OCI-LY3 (cell line): ENCODE data around the gene RBMS3.

ENCODE experiments used
- CTCF ChIP-seq: fragments of 200-600, 300-600 bp; sonication (generic); IDR thresholded peaks from 2 replicates; pipeline ENCODE4 v1.5.1; 2014; ENCODE audit warnings: antibody characterized with exemption, low read length, low read depth
- EZH2phosphoT487 ChIP-seq: fragments of 200-600 bp; shearing (Covaris generic); IDR thresholded peaks from 2 replicates; pipeline ENCODE4 v1.6.1; 2018; ENCODE audit warnings: antibody characterized with exemption, mixed run types, low read depth

- TF ChIP-seq CTCF (no peak), EZH2phosphoT487 (no peak)
Observed at GRCh38 chr3:29991198-29991597, 710.3 kb downstream of the RBMS3 start.
